HG03520 (cell line): Measurements from ENCODE around the gene CLEC18C.
"Not testable (repeated sequence)": the region's sequence is repeated elsewhere in the genome, so short reads cannot be mapped to it uniquely, and the experiment has no call there.

Source experiments
- ATAC-seq: cut with Tn5 transposase; IDR thresholded peaks from one replicate; pipeline ENCODE4 v1.9.1; 2021; ENCODE audit warnings: mild to moderate bottlenecking, moderate library complexity; ENCODE audit not compliant: unreplicated experiment

The CLEC18C gene

GRCh38 chr16:70173212-70173837 is at the start of gene CLEC18C:
CLEC18C (plus strand) TSS chr16:70173787; CDS start chr16:70174279, 492 bp downstream.
- ATAC-seq: not testable (repeated sequence)

- ATAC-seq: not testable (repeated sequence)
Measured at GRCh38 chr16:70123822-70124221, 49.8 kb upstream of the CLEC18C start.

- not testable (repeated sequence) for ATAC-seq
Measured at GRCh38 chr16:70126226-70126625, 47.4 kb upstream of the CLEC18C start.

- not testable (repeated sequence) for ATAC-seq
Measured at GRCh38 chr16:70127706-70128105, 45.9 kb upstream of the CLEC18C start.

- ATAC-seq: not testable (repeated sequence)
Measured at GRCh38 chr16:70128844-70129243, 44.7 kb upstream of the CLEC18C start.

- ATAC-seq: not testable (repeated sequence)
Measured at GRCh38 chr16:70135796-70136195, 37.8 kb upstream of the CLEC18C start.

- ATAC-seq: not testable (repeated sequence)
Measured at GRCh38 chr16:70136595-70136994, 37.0 kb upstream of the CLEC18C start.

- not testable (repeated sequence) for ATAC-seq
Measured at GRCh38 chr16:70142739-70143138, 30.8 kb upstream of the CLEC18C start.

- not testable (repeated sequence) for ATAC-seq
Measured at GRCh38 chr16:70143231-70143895, 30.2 kb upstream of the CLEC18C start.

GRCh38 chr16:70147853-70148252 is 25.7 kb upstream of the CLEC18C start:
- ATAC-seq: not testable (repeated sequence)

- not testable (repeated sequence) for ATAC-seq
Measured at GRCh38 chr16:70148453-70148852, 25.1 kb upstream of the CLEC18C start.

- ATAC-seq: not testable (repeated sequence)
Measured at GRCh38 chr16:70149296-70149695, 24.3 kb upstream of the CLEC18C start.

- no peak for ATAC-seq
Measured at GRCh38 chr16:70151391-70151790, 22.2 kb upstream of the CLEC18C start.

- no peak for ATAC-seq
Measured at GRCh38 chr16:70151941-70152509, 21.6 kb upstream of the CLEC18C start.

GRCh38 chr16:70152578-70153302 is 20.8 kb upstream of the CLEC18C start:
- no peak for ATAC-seq

GRCh38 chr16:70154736-70155135 is 18.9 kb upstream of the CLEC18C start:
- ATAC-seq: not testable (repeated sequence)

- no peak for ATAC-seq
Measured at GRCh38 chr16:70156207-70156978, 17.2 kb upstream of the CLEC18C start.

GRCh38 chr16:70157105-70157476 is 16.5 kb upstream of the CLEC18C start:
- ATAC-seq: no peak

- no peak for ATAC-seq
Measured at GRCh38 chr16:70157477-70158260, 15.9 kb upstream of the CLEC18C start.
